KG1 (cell line): ENCODE results near the gene MRLN.

Experiments used
- DNase-seq: peaks from one replicate; lab custom pipeline; 2025; lab: John Stamatoyannopoulos, UW

Gene MRLN

GRCh38 chr10:59705931-59706330 is 47.3 kb downstream of the MRLN start:
- no peak for DNase-seq

GRCh38 chr10:59704630-59705029 is 48.6 kb downstream of the MRLN start:
- no peak for DNase-seq

DNA sequence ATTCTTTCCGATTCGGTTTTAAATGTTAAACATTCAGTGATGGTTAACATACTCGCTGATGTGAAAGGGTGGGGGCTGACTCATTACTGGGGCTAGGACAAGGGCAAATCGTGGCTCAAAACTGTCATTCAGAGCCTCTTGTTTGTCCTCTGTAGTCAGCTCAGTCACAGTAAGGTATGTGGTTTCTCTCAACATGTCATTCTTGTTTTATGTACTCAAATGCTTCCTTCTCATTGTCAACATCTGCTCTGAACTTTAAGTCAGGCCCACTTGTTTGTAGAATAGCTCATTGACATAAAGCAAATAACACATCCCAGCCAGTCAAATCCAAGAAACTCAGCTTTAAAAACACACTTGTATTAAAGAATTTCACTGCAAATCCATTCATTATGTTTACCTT is 50.9 kb downstream of the MRLN start:
- no peak for DNase-seq

DNA sequence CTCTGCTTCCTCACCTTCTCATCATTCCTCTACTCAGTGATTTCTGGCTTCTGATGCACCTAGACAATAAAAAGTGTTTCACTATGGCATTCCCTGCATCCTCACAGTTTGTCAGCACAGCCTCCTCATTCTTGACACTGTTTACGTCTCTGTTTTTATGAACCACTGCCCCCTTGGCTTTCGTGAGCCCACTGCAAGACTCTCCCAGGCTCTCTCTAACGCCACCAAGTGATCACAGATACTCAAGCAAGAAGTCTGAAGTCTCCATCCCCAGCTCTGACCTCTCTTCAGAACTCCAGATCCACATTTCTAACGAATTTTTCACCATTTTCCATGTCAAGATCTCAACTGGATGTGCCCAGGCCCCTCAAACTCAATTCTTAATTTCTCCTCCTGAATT is 52.5 kb downstream of the MRLN start:
- no peak for DNase-seq

DNA sequence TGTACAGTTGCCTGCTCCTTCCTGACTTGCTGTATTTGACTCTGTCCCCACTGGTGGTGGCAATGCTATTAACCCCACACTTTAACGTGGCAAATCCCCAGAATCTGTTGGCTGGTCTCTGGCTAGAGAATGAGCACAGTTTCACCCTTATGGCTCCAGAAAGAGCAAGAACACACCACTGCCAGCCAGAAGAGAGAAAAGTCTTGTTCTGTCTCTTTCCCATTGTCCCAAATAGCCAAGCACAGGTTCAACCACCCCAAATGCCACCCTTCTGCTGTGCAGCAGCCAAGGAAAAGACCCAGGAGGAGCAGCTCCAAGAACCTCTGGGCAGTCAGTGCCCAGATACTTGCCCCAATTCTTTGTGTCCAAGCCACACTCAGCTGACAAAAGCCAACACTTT is 54.9 kb downstream of the MRLN start:
- no peak for DNase-seq

GRCh38 chr10:59695637-59696036 is 57.6 kb downstream of the MRLN start:
- no peak for DNase-seq

GRCh38 chr10:59694936-59695335 is 58.3 kb downstream of the MRLN start:
- DNase-seq = no peak

GRCh38 chr10:59692113-59692512 is 61.1 kb downstream of the MRLN start:
- no peak for DNase-seq

DNA sequence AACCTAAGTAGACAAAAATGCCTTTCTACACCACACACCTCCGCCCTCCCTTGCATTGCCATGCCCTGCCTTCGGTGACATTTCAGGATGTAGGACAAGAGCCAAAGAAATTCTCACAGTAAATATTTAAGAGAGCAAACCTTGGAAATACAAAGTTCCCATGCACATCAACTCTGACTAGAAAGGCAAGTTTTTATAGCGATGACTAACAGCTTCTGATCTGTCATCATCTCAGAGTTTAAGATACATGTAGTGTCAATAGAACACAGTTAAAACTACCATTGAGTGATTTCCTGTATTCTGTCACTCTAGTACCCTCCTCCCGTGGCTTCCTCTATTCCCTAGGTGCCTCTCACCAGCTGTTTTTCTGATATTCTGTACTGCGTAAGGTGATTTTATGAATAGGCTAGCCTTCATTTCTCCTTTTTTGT is 64.3 kb downstream of the MRLN start:
- no peak for DNase-seq

- DNase-seq = no peak
These were observed 65.6 kb downstream of the MRLN start for GRCh38 chr10:59687657-59688056.
